Measurements from ENCODE around the gene ABCB11. TPM values are rescaled to one million over a fixed set of nuclear protein-coding genes. Genes with fewer than 3 reads are reported as not detected.

Gene ABCB11
- total and polyA plus RNA-seq, 10 of the 15 experiments (the other 5 are each of a cell fraction or from before 2014, with no cell fraction given): not detected

GRCh38 chr2:168992026-168992425 lies 39.1 kb downstream of the ABCB11 start:
- RAD21 ChIA-PET (ENCODE audit: unreplicated experiment): no interaction called here
- no peaks in the 10 kb centered on the region for H4K20me1 ChIP-seq (ENCODE audit: control insufficient read depth, insufficient read depth)
- no peaks in the 10 kb centered on the region for H3K4me1 ChIP-seq (ENCODE audit: control insufficient read depth, insufficient read depth, low read length)
- intact Hi-C loops (cut with micrococcal nuclease; ENCODE audit: unreplicated experiment): no loop called here
- TF ChIP-seq, protein P1, sequence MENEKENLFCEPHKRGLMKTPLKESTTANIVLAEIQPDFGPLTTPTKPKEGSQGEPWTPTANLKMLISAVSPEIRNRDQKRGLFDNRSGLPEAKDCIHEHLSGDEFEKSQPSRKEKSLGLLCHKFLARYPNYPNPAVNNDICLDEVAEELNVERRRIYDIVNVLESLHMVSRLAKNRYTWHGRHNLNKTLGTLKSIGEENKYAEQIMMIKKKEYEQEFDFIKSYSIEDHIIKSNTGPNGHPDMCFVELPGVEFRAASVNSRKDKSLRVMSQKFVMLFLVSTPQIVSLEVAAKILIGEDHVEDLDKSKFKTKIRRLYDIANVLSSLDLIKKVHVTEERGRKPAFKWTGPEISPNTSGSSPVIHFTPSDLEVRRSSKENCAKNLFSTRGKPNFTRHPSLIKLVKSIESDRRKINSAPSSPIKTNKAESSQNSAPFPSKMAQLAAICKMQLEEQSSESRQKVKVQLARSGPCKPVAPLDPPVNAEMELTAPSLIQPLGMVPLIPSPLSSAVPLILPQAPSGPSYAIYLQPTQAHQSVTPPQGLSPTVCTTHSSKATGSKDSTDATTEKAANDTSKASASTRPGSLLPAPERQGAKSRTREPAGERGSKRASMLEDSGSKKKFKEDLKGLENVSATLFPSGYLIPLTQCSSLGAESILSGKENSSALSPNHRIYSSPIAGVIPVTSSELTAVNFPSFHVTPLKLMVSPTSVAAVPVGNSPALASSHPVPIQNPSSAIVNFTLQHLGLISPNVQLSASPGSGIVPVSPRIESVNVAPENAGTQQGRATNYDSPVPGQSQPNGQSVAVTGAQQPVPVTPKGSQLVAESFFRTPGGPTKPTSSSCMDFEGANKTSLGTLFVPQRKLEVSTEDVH (IDR thresholded peaks at IDR 0.05; ENCODE audit: low read depth, partially characterized antibody): no peak
- TF ChIP-seq RAD21 (IDR thresholded peaks at IDR 0.05; ENCODE audit: insufficient read depth, low read depth, low read length): no peak
- TF ChIP-seq ZNF384 (IDR thresholded peaks at IDR 0.05; ENCODE audit: borderline replicate concordance, low read depth, low read length): no peak
- no peak for TF ChIP-seq SMAD5 (IDR thresholded peaks at IDR 0.05; ENCODE audit: low read depth)
- TF ChIP-seq BCL3 (IDR thresholded peaks at IDR 0.05; ENCODE audit: borderline replicate concordance, insufficient read depth, low read depth, low read length, poor library complexity, severe bottlenecking): no peak
- no peak for TF ChIP-seq STAT3 (IDR thresholded peaks at IDR 0.05; ENCODE audit: low read depth, low read length)
- no peak for TF ChIP-seq IKZF1 (conservative IDR thresholded peaks at IDR 0.05)
- TF ChIP-seq USF2 (IDR thresholded peaks at IDR 0.05; ENCODE audit: borderline replicate concordance, low read depth, low read length): no peak
- no peak for TF ChIP-seq RB1 (IDR thresholded peaks at IDR 0.05; ENCODE audit: borderline replicate concordance)
- no peak for TF ChIP-seq MTA3 (IDR thresholded peaks at IDR 0.05; ENCODE audit: borderline replicate concordance, low read length)
- no peak for TF ChIP-seq MYC (IDR thresholded peaks at IDR 0.05; ENCODE audit: insufficient read depth, insufficient read length, insufficient replicate concordance, low read length, severe bottlenecking)
- no peak for TF ChIP-seq HCFC1 (IDR thresholded peaks at IDR 0.05; ENCODE audit: low read length)
- TF ChIP-seq KLF5 (IDR thresholded peaks at IDR 0.05; ENCODE audit: partially characterized antibody): no peak
- TF ChIP-seq JUNB (IDR thresholded peaks at IDR 0.05): no peak
- TF ChIP-seq ZNF687 (IDR thresholded peaks at IDR 0.05): no peak
- no peaks in the 10 kb centered on the region for H3K36me3 ChIP-seq (ENCODE audit: control insufficient read depth in 2 of 2, insufficient read depth in 2 of 2, low read length in 1 of 2)
- H3K27ac ChIP-seq (ENCODE audit: control insufficient read depth, insufficient read depth): no peak overlapping the region
- H3K4me3 ChIP-seq: no peak overlapping the region
- ATAC-seq (no peak), DNase-seq (ENCODE audit: low read depth, low spot score) (no peak), FAIRE-seq (no peak)
- H3K4me2 ChIP-seq (ENCODE audit: control insufficient read depth, insufficient read depth): no peak overlapping the region
- WGBS (ENCODE audit: insufficient coverage, insufficient replicate concordance, low lambda C conversion rate, missing lambda C conversion rate): 19% methylated on average over 3 of the region's 3 CpGs
- no peak overlapping the region for H2AFZ ChIP-seq (ENCODE audit: control insufficient read depth, low read depth, low read length)
- no peaks in the 10 kb centered on the region for H3K79me2 ChIP-seq (ENCODE audit: control insufficient read depth, insufficient read depth, low read length)
- H3K27me3 ChIP-seq (replicated peaks in 1 of 2; ENCODE audit: control insufficient read depth in 2 of 2, insufficient read depth in 2 of 2, low read length in 1 of 2): 0 out of 4 replicates have a peak, but pooled peaks cover 0 to 3% of the 10 kb centered on the region in 2 experiments
- POLR2A ChIA-PET: no interaction called here
- CTCF ChIA-PET: interaction anchor here (1.0 to 1.2 kb wide), 2 partner anchors 30 to 31 kb away, joined by 3 read pairs; no protein-coding TSS in a partner anchor
- BruUV-seq (replicated peaks): no TSS peak
- in situ Hi-C loops (cut with MboI): no loop called here
- SMC1A ChIA-PET (ENCODE audit: uncharacterized antibody, unreplicated experiment): interaction anchor here (0.5 to 1.2 kb wide), 5 partner anchors 9 to 1688 kb away, joined by 3 to 4 read pairs (median 3); no protein-coding TSS in a partner anchor
- H3K9ac ChIP-seq (ENCODE audit: control insufficient read depth, insufficient read depth, low read length): no peak overlapping the region
- no peaks in the 10 kb centered on the region for H3K9me3 ChIP-seq (replicated peaks; ENCODE audit: control insufficient read depth, insufficient read depth, low read length)

Measured in GM12878 (cell line).